Cortex of kidney (tissue), 1 donor: ENCODE data around the gene ARHGEF4.
"Not testable (repeated sequence)": the region's sequence is repeated elsewhere in the genome, so short reads cannot be mapped to it uniquely, and the experiment has no call there.

Experiments used
- DNase-seq: peaks from one replicate; lab custom pipeline; 2025; lab: John Stamatoyannopoulos, UW

The ARHGEF4 gene

GRCh38 chr2:130883496-130883895 lies 46.8 kb downstream of the ARHGEF4 start:
- DNase-seq: no peak

DNA sequence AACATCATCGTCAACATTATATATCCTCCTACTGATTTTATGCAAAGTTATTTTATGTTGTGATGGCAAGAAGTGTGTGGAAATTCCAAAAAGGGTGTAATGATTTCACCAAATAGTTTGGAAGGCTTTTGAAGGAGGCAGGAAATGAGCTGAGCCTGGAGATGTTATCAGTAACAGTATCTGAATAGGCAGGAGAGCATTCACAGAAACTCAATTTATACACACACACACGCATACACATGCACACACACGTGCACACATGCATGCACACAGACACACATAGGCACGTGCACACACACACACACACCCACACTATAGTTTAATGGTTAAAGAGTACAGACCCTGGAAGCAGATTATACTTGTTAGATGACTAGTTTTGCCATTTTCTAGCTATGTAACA lies 47.3 kb downstream of the ARHGEF4 start:
- no peak for DNase-seq

GRCh38 chr2:130884503-130884902 lies 47.8 kb downstream of the ARHGEF4 start:
- DNase-seq: no peak

DNA sequence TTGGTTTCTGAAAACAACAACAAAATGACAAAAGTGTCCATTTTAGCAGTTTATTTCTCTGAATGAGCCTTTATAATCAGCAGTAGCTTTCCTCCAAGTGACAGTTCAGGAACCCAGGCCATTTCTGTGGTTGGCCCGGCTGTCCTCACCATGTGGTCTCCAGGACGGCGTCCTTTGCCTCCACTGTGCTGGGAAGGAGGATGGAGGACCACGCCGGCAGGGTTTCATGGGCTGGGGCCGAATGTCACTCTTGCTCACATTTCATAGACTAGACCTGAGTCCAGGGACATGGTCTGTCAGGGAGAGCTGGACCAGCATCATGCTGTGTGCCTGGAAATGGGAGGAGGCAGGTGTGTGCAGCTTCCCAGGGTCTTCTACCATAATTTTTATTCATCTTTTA lies 50.9 kb downstream of the ARHGEF4 start:
- no peak for DNase-seq

DNA sequence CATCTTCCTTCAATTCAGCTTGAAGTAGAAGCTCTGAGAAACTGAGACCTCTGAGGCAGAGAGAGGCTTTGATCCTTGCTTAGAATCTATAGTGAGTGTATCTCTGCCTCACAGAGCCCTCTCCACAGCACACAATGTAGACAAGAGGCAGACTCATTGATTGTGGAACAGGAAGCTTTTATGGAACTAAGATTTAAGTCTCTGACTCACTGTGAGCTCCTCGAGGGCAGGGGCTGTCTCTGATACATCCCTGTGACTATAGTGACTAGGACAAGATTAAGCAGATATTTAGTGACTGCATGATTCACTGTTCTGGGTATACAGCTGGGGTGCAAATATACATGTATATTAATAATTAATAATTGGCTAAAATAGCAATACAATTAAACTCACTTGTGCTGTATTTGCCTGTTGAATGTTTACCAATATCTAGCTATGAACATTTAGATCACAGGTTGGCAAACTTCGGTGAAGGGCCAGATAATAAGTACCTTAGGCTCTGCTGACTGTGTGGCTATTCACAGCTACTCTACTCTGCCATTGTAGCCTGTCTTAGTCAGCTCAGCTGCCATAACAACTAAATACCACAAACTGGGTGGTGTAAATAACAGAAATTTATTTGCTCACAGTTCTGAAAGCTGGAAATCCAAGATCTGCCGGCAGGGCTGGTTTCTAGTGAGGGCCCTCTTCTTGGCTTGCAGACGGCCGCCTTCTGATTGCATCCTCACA lies 54.4 kb downstream of the ARHGEF4 start:
- DNase-seq: no peak

DNA sequence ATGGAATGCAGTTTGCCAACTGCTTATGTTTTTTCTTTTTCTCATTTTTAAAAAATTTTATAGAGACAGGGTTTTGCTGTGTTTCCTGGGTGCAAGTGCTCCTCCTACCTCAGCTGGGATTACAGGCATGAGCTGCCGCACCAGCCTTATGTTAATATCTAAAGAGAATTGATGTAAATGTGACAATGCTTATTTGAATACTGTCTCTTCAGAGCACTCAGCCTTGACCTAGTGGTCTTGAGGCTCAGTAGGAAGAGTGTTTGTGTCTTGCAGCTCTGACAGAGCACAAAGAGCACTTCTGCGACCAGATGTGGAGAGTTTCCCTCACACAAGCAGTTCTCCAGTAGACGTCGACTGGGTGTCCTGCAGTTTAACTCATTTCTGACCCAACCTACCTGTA lies 55.3 kb downstream of the ARHGEF4 start:
- DNase-seq: no peak

- no peak for DNase-seq
Observed at GRCh38 chr2:130892793-130893785, 56.4 kb downstream of the ARHGEF4 start.

DNA sequence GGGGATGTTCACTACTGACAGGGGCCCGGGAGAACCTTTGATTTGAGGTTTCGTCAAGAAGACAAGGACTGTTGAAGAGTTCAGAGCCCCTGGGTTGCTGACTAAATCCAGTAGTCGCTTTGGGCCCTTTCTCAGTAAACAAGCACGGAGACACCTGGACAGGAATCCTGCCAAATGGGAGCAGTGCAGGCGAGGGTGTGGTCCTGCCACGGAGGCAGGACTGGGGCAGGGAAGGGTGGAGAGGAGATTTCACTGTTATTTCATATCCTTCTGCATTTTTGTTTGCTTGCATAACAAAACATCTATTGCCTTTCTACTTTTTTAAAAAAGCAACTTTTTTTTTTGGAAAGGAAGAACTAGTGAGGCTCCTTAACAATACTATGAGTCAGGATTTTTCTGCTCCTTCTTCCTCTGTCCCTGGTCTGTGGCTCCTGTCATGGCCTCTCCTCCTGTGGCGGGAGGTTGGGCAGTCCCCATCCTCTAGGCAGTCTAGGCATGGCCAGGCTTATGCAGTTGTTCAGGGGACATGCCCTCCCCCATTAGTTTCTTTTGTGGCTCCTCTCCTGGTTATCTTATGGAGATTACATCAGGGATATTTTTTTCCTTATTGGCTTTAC lies 57.7 kb downstream of the ARHGEF4 start:
- no peak for DNase-seq

DNA sequence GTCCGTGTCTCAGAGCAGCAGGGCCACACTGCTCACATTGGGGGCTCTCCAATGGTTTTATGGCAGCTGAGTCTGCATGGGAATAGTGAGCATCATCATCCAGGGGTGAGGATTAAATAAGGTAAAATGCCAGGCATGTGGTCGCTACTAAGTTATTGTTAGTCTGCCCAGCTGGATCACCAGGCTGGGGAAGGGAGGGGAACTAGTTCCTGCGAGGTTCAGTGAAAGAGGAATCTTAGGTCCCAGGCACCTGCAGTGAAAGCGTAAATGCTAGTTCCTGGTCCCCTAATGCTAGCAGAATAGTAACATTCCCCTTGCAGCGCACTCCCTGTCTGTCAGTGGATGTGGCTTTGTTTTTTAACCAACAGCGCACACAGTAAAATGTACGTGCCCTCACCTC lies 60.1 kb downstream of the ARHGEF4 start:
- DNase-seq: no peak

DNA sequence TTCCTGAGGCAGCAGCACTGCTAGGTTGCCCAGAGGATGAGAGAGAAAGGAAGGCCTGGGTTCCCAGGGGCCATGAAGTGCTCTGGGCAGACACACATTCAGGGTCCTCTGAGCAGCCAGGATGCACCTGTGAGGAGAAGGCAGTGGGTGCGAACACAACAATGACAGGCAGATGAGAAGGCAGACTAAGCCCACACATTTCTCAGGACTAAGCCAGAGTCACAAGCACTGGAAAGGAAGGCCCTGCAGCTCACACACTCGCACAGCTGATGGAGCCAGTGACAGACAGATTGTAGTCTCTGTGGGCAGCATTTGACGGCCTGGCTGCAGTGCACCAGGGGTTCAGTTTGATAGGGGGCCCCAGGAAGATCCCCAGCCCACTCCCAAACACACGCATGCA lies 61.8 kb downstream of the ARHGEF4 start:
- no peak for DNase-seq

- DNase-seq: no peak
Observed at GRCh38 chr2:130899306-130899705, 62.6 kb downstream of the ARHGEF4 start.

DNA sequence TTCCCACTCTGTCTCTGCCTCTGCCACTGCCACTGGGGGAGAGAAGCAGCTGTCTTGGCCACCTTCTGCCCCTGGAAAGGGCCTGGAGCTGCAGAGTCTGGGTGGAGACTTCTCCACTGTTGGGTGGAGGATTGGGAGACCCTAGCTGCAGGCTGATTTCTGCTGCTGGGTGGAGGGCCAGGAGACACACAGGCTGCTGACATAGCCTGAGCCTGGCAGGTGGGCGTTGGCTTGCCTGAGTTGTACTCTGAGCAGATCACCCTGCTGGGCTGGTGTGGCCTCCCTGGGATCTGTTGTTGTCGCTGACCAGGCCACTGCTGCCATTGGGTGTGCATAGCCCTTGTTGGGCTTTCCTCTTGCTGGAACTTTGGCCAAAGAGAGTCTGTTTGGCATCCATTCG lies 64.3 kb downstream of the ARHGEF4 start:
- DNase-seq: no peak

DNA sequence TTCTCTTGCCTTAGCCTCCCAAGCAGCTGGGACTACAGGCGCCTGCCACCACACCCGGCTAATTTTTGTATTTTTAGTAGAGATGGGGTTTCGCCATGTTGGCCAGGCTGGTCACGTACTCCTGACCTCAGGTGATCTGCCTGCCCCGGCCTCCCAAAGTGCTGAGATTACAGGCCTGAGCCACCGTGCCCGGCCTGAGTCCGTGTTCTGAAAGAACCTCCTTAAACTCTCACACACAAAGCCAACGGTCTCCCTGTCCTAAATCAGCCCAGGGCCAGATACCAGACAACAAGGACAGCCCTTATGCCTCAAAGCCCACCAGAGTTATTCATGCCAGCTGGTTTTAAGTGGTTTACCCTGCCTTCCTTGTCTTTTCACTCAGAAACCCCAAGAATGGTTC lies 64.9 kb downstream of the ARHGEF4 start:
- not testable (repeated sequence) for DNase-seq

DNA sequence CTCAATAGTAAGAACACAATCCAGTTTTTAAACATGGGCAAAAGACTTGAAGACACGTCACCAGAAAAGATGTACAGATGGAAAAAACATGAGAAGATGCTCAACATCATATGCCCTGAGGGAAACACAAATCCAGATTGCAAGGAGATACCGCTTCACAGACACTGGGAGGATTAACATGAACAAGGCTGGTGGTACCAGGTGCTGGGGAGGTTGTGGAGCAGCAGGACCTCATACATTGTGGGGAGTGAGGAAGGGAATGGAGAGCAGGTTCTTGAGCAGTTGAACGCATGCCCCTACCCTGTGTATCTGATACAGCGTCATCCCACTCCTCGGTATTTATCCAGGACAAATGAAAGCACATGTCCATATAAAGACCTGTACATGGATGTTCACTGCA lies 72.1 kb downstream of the ARHGEF4 start:
- no peak for DNase-seq

DNA sequence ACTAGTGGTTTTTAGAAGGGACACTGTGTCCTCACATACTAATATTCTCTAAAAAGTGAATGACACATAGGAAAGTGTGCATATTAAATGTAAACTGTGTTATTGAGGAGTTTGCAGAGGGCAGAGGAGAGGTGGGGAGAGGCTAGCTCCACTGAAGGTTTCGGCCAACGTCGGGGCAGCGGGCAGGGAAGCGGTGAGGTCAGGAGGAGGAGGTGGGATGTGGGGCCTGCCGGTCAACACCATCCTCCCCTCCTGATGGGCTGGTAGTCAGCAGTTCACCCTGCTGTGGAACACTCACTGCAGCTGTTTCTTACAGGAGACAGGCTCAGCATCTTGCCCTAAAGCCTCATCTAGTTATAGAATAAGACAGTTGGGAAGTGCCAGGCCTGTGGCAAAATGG lies 74.2 kb downstream of the ARHGEF4 start:
- DNase-seq: no peak

- DNase-seq: no peak
Observed at GRCh38 chr2:130911482-130911881, 74.8 kb downstream of the ARHGEF4 start.

GRCh38 chr2:130911996-130912395 lies 75.3 kb downstream of the ARHGEF4 start:
- DNase-seq: no peak

- DNase-seq: no peak
Observed at GRCh38 chr2:130912471-130912870, 75.8 kb downstream of the ARHGEF4 start.

DNA sequence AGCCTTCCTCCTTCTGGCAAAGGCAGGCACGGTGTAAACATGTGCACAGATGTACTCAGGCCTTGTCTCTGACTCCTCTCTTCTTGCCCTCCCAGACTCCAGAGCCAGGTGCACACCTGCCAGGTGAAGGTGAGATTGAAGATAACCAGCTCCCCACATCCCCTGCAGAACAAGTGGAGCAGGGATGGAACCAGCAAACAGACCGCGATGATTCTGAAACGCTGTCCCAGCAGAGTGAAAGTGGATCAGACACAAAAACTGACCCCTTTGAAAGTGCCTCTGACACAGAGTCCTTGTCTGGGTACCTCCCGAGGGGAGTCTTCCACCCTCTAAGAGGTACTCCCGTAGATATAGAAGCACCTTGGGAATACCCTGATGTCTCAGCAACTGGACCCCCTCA lies 77.2 kb downstream of the ARHGEF4 start:
- no peak for DNase-seq

- no peak for DNase-seq
Observed at GRCh38 chr2:130915149-130915548, 78.4 kb downstream of the ARHGEF4 start.

GRCh38 chr2:130915595-130916437 lies 79.1 kb downstream of the ARHGEF4 start:
- no peak for DNase-seq

DNA sequence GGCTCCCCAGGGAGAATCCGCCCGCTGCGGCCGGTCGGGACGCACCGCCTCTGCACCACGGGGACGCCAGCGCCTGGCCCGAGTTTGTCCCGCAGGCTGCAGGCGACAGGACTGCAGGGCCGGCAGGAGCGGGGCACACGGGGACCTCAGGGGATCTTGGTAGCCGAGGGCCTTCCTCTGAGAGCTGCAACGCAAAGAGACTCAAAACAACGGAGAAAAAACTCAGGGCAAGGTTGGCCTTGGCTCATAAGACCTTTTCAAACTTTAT lies 79.7 kb downstream of the ARHGEF4 start:
- DNase-seq: no peak
